Cardiac muscle cell (in vitro differentiated cells and primary cell): ENCODE results near the gene ARL5C. TPM values are rescaled to one million over a fixed set of nuclear protein-coding genes. Genes with fewer than 3 reads are reported as not detected.
A peak's percentile ranks its signal among the peaks of the same experiment; 100 is the strongest.

Experiments used
- DNase-seq, 2 donors: peaks; one replicate each; pipeline versions ENCODE4 v3.0.0 to v3.0.0-alpha.2; 2010 to 2017; ENCODE audit warnings: low read depth in 1 of 2, low spot score in 1 of 2
- H3K27ac ChIP-seq: fragments of 200-600 bp; sonication (generic); 2 replicates; pipeline ENCODE4 v1.5.1; 2016
- H3K27me3 ChIP-seq: fragments of 200-600 bp; sonication (generic); 2 replicates; pipeline ENCODE4 v1.6.0; 2016; ENCODE audit warnings: control low read depth
- H3K36me3 ChIP-seq: fragments of 200-600 bp; sonication (generic); 2 replicates; pipeline ENCODE4 v1.5.1; 2016; ENCODE audit warnings: control low read depth
- H3K4me1 ChIP-seq: fragments of 200-600 bp; sonication (generic); 2 replicates; pipeline ENCODE4 v1.8.1; 2017; ENCODE audit warnings: low read depth, mild to moderate bottlenecking, mixed run types
- H3K4me3 ChIP-seq: fragments of 200-600 bp; sonication (generic); 2 replicates; pipeline ENCODE4 v1.5.1; 2016; ENCODE audit warnings: mild to moderate bottlenecking
- H3K9me3 ChIP-seq: fragments of 200-600 bp; sonication (generic); 2 replicates; pipeline ENCODE4 v1.5.1; 2017; ENCODE audit warnings: low read depth, mild to moderate bottlenecking, control low read depth
- CTCF ChIP-seq: IDR thresholded peaks from 2 replicates; pipeline ENCODE4 v1.5.1; 2012; ENCODE audit warnings: low read depth, mild to moderate bottlenecking, low read length
- polyA plus RNA-seq: library from polyadenylated mRNA; unstranded; fragments of >200 nt; fragmentation: Nextera tagmentation; extraction: Ambion mirVana; gene quantifications from 2 replicates; pipeline ENCODE4 v1.2.1, GENCODE V29; 2016
- total RNA-seq: library from RNA; depleted of rRNA; stranded (reverse); fragments of >200 nt; gene quantifications from 2 replicates; pipeline ENCODE4 v1.2.3, GENCODE V29; 2016

Gene ARL5C
- total and polyA plus RNA-seq, 2 experiments from 2014 or later: 0.12 TPM; not detected in 1

GRCh38 chr17:39118674-39119419 lies 47.1 kb downstream of the ARL5C start:
- no peaks in the 10 kb centered on the region for H3K9me3 ChIP-seq
- H3K4me3 ChIP-seq: no peak overlapping the region
- no peak overlapping the region for H3K27ac ChIP-seq
- no peaks in the 10 kb centered on the region for H3K27me3 ChIP-seq
- H3K36me3 ChIP-seq: no peaks in the 10 kb centered on the region
- TF ChIP-seq CTCF: no peak
- no peaks in the 10 kb centered on the region for H3K4me1 ChIP-seq
- DNase-seq: no peak

- Histone ChIP-seq H3K27ac (no peak overlapping the region), H3K9me3 (no peaks in the 10 kb centered on the region), H3K36me3 (no peaks in the 10 kb centered on the region), H3K4me1 (no peaks in the 10 kb centered on the region), H3K27me3 (no peaks in the 10 kb centered on the region), H3K4me3 (no peak overlapping the region)
- TF ChIP-seq CTCF: no peak
- DNase-seq: no peak
Observed at GRCh38 chr17:39116224-39116623, 49.7 kb downstream of the ARL5C start.

GRCh38 chr17:39115135-39115534 lies 50.8 kb downstream of the ARL5C start:
- DNase-seq: peak in 1 of 2 donors; percentile 45
- TF ChIP-seq CTCF: no peak
- H3K27me3 ChIP-seq: no peaks in the 10 kb centered on the region
- no peak overlapping the region for H3K4me3 ChIP-seq
- no peak overlapping the region for H3K27ac ChIP-seq
- H3K9me3 ChIP-seq: no peaks in the 10 kb centered on the region
- no peaks in the 10 kb centered on the region for H3K4me1 ChIP-seq
- H3K36me3 ChIP-seq: no peaks in the 10 kb centered on the region

- peak in 1 of 2 donors; percentile 34 for DNase-seq
Observed at GRCh38 chr17:39114723-39115122, 51.2 kb downstream of the ARL5C start.

GRCh38 chr17:39113871-39114270 lies 52.1 kb downstream of the ARL5C start:
- no peak for DNase-seq
- H3K27ac ChIP-seq: no peak overlapping the region
- H3K36me3 ChIP-seq: no peaks in the 10 kb centered on the region
- no peaks in the 10 kb centered on the region for H3K4me1 ChIP-seq
- no peak for TF ChIP-seq CTCF
- no peaks in the 10 kb centered on the region for H3K27me3 ChIP-seq
- H3K9me3 ChIP-seq: no peaks in the 10 kb centered on the region
- H3K4me3 ChIP-seq: no peak overlapping the region

More at GRCh38 chr17:39114723-39115122, 51.2 kb downstream of the ARL5C start:
- Histone ChIP-seq H3K9me3 (no peaks in the 10 kb centered on the region), H3K27ac (no peak overlapping the region), H3K36me3 (no peaks in the 10 kb centered on the region), H3K27me3 (no peaks in the 10 kb centered on the region), H3K4me3 (no peak overlapping the region), H3K4me1 (no peaks in the 10 kb centered on the region)
- no peak for TF ChIP-seq CTCF
